Chondrocyte (in vitro differentiated cells): Measurements from ENCODE around the gene PRRT2. TPM values are rescaled to one million over a fixed set of nuclear protein-coding genes. Genes with fewer than 3 reads are reported as not detected.

ENCODE experiments used
- DNase-seq: peaks from one replicate; pipeline ENCODE4 v3.0.0; 2021; ENCODE audit warnings: mixed read lengths, low spot score
- H3K27ac Mint-ChIP-seq: one replicate; pipeline ENCODE4 v1.8.0; 2021; ENCODE audit warnings: mild to moderate bottlenecking, moderate library complexity, mixed read lengths; ENCODE audit not compliant: unreplicated experiment
- H3K27me3 Mint-ChIP-seq: 2 replicates; pipeline ENCODE4 v1.8.0; 2021; ENCODE audit warnings: low read depth, mixed read lengths
- H3K36me3 Mint-ChIP-seq: 2 replicates; pipeline ENCODE4 v1.8.0; 2021; ENCODE audit warnings: low read depth, mixed read lengths
- H3K4me1 Mint-ChIP-seq: 2 replicates; pipeline ENCODE4 v1.8.0; 2021; ENCODE audit warnings: low read depth, mild to moderate bottlenecking, mixed read lengths
- H3K4me3 Mint-ChIP-seq: one replicate; pipeline ENCODE4 v1.8.0; 2021; ENCODE audit warnings: mild to moderate bottlenecking, moderate library complexity, mixed read lengths; ENCODE audit not compliant: unreplicated experiment
- H3K9me3 Mint-ChIP-seq: 2 replicates; pipeline ENCODE4 v1.8.0; 2021; ENCODE audit warnings: low read depth, mixed read lengths
- long read RNA-seq: library from polyadenylated mRNA; stranded (forward); transcript quantifications from one replicate; pipeline ENCODE4 v2.0.0, GENCODE V29; 2021
- total RNA-seq: library from RNA; stranded (reverse); gene quantifications from 3 replicates; pipeline ENCODE4 v1.2.1, GENCODE V29; 2021
- TF ChIP-seq, protein P1 (sequence below): fragments of 200-600 bp; sonication (generic); IDR thresholded peaks from 2 replicates; pipeline ENCODE4 v1.5.0; 2021; ENCODE audit warnings: antibody characterized with exemption, mild to moderate bottlenecking, moderate library complexity

PRRT2 gene
- 5.2 to 9.1 TPM (median 6.1 TPM) in 3 replicates for total RNA-seq
- long read RNA-seq = 0 reads

DNA sequence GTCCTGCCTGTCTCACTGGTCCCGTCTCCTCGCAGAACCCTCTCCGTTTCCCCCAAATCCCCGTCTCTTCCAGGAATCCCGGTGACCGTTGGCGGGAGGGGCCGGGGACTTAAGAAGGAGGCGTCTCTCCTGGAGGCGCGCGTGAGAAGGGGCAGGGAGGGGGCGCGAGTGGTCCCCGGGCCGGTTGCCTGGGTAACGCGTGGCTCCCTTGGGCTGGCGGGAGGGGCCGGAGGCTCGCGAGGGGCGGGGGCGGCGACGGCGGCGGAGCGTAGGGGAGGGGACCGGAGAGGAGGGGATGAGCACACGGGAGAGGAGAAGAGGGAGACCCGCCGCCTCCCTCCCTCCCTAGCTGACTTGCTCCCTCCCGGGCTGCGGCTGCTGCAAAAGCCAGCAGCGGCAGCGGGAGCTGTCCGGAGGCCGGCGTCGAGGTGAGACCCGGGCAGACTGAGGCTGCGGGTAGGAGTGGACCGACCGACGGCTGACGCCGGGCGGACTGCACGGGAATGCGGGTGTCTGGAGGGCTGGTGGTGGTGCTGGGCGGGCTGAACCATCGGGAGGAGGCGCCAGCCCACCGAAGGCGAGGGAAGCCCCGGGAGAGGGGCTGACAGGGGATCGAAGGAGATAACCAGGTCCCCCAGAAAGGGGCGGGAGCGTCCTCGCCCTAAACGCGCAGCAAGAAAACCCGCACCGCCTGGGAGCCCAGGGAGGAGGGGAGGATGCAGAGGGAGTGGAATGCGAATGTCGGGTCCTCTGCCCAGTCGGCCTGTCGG is at the start of gene PRRT2:
Gene PRRT2 (plus strand): TSS at position 298 of the 770 bp plus-strand sequence. CDS start 862 bp downstream, outside the sequence.
- Mint-ChIP-seq H3K27ac (peak within 1 kb of the TSS; percentile 97), H3K4me1 (peaks cover 71% of the 10 kb centered on the region), H3K4me3 (peak within 1 kb of the TSS; percentile 82), H3K9me3 (no peaks in the 10 kb centered on the region), H3K27me3 (no peaks in the 10 kb centered on the region), H3K36me3 (peaks cover 9% of the 10 kb centered on the region)
- TF ChIP-seq, protein P1, sequence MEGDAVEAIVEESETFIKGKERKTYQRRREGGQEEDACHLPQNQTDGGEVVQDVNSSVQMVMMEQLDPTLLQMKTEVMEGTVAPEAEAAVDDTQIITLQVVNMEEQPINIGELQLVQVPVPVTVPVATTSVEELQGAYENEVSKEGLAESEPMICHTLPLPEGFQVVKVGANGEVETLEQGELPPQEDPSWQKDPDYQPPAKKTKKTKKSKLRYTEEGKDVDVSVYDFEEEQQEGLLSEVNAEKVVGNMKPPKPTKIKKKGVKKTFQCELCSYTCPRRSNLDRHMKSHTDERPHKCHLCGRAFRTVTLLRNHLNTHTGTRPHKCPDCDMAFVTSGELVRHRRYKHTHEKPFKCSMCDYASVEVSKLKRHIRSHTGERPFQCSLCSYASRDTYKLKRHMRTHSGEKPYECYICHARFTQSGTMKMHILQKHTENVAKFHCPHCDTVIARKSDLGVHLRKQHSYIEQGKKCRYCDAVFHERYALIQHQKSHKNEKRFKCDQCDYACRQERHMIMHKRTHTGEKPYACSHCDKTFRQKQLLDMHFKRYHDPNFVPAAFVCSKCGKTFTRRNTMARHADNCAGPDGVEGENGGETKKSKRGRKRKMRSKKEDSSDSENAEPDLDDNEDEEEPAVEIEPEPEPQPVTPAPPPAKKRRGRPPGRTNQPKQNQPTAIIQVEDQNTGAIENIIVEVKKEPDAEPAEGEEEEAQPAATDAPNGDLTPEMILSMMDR = peak; percentile 12
- DNase-seq = no peak

DNA sequence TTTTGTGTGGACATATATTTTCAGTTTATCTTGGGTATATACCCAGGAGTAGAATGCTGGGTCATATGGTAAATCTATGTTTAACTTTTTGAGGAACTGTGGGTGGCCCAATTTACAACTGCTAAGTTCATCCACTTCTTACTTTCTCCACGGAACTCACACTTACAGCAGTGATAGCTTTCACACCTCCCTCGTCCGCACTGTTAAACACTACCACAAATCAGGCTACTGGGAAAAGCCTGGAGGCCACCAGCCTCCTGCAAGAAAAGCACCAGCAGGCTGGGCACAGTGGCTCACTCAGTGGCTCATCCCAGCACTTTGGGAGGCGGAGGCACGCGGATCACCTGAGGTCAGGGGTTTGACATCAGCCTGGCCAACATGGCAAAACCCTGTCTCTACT is 48.7 kb upstream of the PRRT2 start:
- DNase-seq = no peak
- no peaks in the 10 kb centered on the region for H3K36me3 Mint-ChIP-seq
- peaks cover 8% of the 10 kb centered on the region for H3K27me3 Mint-ChIP-seq
- H3K27ac Mint-ChIP-seq = no peak overlapping the region
- TF ChIP-seq, protein P1 = no peak
- H3K4me3 Mint-ChIP-seq = no peak overlapping the region
- peaks cover 2% of the 10 kb centered on the region for H3K4me1 Mint-ChIP-seq
- H3K9me3 Mint-ChIP-seq = no peaks in the 10 kb centered on the region

DNA sequence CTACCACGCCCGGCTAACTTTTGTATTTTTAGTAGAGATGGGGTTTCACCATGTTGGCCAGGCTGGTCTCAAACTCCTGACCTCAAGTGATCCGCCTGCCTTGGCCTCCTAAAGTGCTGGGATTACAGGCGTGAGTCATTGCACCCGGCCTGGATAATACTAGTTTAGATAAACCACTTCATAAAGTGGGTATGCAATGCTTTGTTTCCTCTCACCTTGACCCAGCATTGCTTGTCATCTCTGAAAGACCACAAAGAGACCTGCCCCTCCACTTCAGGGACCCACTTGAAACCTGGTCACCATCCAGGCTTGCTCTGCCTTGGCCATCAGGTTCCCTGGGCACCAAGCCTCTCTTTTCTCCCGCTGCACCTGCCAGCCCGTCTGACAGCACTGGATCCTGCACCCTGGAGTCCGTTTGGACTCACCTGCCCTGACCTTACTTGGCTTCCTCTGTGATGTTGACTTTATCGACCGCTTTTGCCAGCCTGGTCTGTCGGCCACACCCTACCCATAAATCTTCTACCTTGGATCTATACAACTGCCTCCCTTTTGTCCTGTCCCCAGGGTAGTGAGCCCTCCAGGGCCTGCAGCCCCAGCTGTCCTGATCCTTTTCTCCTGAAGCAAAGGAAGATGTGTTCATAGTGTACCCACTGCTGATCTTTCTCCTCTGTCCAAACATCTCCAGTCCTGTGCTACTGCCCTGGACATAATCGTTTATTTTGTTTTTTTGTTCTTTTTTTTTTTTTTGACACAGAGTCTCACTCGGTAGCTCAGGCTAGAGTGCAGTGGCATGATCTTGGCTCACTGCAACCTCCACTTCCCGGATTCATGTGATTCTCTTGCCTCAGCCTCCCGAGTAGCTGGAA is 46.6 kb upstream of the PRRT2 start:
- Mint-ChIP-seq H3K4me3 (no peak overlapping the region), H3K27ac (no peak overlapping the region)

DNA sequence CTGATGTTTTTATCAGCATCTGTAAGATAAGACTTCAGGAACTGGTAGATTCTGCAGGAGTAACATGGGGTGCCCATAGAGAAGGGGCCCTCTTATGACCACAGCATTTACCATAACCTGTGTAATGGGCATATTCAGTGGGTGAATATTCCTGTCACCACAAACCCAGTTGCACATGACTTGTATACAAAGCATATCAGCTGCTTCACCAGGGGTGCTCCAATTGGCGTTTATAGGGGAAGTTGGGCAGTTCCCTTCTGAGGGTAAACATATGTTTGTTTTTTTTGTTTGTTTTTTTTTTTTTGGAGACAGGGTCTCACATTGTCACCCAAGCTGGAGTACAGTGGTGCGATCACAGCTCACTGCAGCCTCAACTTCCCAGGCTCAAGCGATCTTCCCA is 45.4 kb upstream of the PRRT2 start:
- TF ChIP-seq, protein P1 = no peak
- no peak overlapping the region for H3K27ac Mint-ChIP-seq
- H3K9me3 Mint-ChIP-seq = no peaks in the 10 kb centered on the region
- H3K4me3 Mint-ChIP-seq = no peak overlapping the region
- peaks cover 8% of the 10 kb centered on the region for H3K27me3 Mint-ChIP-seq
- DNase-seq = no peak
- no peaks in the 10 kb centered on the region for H3K36me3 Mint-ChIP-seq
- H3K4me1 Mint-ChIP-seq = no peaks in the 10 kb centered on the region

More for the DNA sequence above, 46.6 kb upstream of the PRRT2 start:
- TF ChIP-seq, protein P1 = no peak
- Mint-ChIP-seq H3K4me1 (no peaks in the 10 kb centered on the region), H3K36me3 (no peaks in the 10 kb centered on the region), H3K9me3 (no peaks in the 10 kb centered on the region), H3K27me3 (peaks cover 8% of the 10 kb centered on the region)
- DNase-seq = no peak

DNA sequence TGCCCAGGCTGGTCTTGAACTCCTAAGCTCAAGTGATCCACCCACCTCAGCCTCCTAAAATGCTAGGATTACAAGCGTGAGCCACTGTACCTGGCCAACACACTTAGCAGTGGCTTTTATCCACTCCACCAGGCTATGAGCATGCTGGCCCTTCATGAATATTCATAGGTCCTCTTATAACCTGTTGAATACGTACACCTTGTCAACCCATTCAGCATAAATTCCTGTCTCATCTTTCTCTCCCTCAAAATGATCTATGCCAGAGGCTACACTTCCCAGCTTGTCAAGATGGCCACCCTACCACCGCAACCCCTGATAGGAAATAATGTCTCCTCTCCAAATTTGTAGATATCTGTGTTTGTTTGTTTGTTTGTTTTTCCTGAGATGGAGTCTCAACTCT is 44.9 kb upstream of the PRRT2 start:
- Mint-ChIP-seq H3K4me1 (no peaks in the 10 kb centered on the region), H3K9me3 (no peaks in the 10 kb centered on the region), H3K27me3 (peaks cover 8% of the 10 kb centered on the region), H3K27ac (no peak overlapping the region), H3K4me3 (no peak overlapping the region), H3K36me3 (no peaks in the 10 kb centered on the region)
- DNase-seq = no peak
- TF ChIP-seq, protein P1 = no peak
